Loucy (cell line): Measurements from ENCODE around the gene TSFM.

Source experiments
- H2AFZ ChIP-seq: fragments of 200-600 bp; sonication (generic); 2 replicates; pipeline ENCODE4 v1.6.0; 2016; ENCODE audit warnings: antibody characterized with exemption, mild to moderate bottlenecking, low read length, moderate library complexity
- H3F3A ChIP-seq: fragments of 200-600 bp; 2 replicates; pipeline ENCODE4 v1.6.0; 2016; ENCODE audit warnings: antibody characterized with exemption, low read depth, mild to moderate bottlenecking
- H3K27me3 ChIP-seq: fragments of 200-600 bp; sonication (generic); 2 replicates; pipeline ENCODE4 v1.6.1; 2014; ENCODE audit warnings: low read length, mild to moderate bottlenecking; ENCODE audit not compliant: insufficient read depth, poor library complexity, severe bottlenecking
- H3K36me3 ChIP-seq: fragments of 200-600 bp; sonication (generic); 2 replicates; pipeline ENCODE4 v1.6.1; 2016; ENCODE audit warnings: low read length; ENCODE audit not compliant: insufficient read depth
- H3K4me1 ChIP-seq: fragments of 200-600 bp; sonication (generic); 2 replicates; pipeline ENCODE4 v1.5.1; 2014; ENCODE audit warnings: low read length, mild to moderate bottlenecking; ENCODE audit not compliant: insufficient read depth, poor library complexity, severe bottlenecking
- H3K4me2 ChIP-seq: fragments of 200-600 bp; sonication (generic); 2 replicates; pipeline ENCODE4 v1.6.0; 2014; ENCODE audit warnings: antibody characterized with exemption, low read length, low read depth, mild to moderate bottlenecking; ENCODE audit not compliant: poor library complexity, severe bottlenecking
- H3K4me3 ChIP-seq: fragments of 200-600 bp; sonication (generic); 2 replicates; pipeline ENCODE4 v1.5.1; 2014; ENCODE audit warnings: low read length, mild to moderate bottlenecking, mixed read lengths; ENCODE audit not compliant: poor library complexity, severe bottlenecking
- H3K79me2 ChIP-seq: fragments of 200-600 bp; sonication (generic); 2 replicates; pipeline ENCODE4 v1.6.1; 2014; ENCODE audit warnings: low read length; ENCODE audit not compliant: insufficient read depth
- H3K9ac ChIP-seq: fragments of 200-600 bp; sonication (generic); 2 replicates; pipeline ENCODE4 v1.6.0; 2014; ENCODE audit warnings: mild to moderate bottlenecking, low read depth, low read length, moderate library complexity; ENCODE audit not compliant: poor library complexity, severe bottlenecking
- H3K9me2 ChIP-seq: fragments of 200-600 bp; sonication (generic); replicated peaks from 2 replicates; pipeline ENCODE4 v1.6.1; 2016; ENCODE audit warnings: low read depth, low read length, mixed read lengths
- H3K9me3 ChIP-seq: fragments of 200-600 bp; sonication (generic); 2 replicates; pipeline ENCODE4 v1.6.1; 2014; ENCODE audit warnings: mild to moderate bottlenecking, antibody characterized with exemption, low read length, low read depth; ENCODE audit not compliant: insufficient read depth
- H4K20me1 ChIP-seq: fragments of 200-600 bp; sonication (generic); 2 replicates; pipeline ENCODE4 v1.6.0; 2014; ENCODE audit warnings: antibody characterized with exemption, low read length, mild to moderate bottlenecking; ENCODE audit not compliant: insufficient read depth, poor library complexity, severe bottlenecking
- EZH2phosphoT487 ChIP-seq: fragments of 200-600 bp; IDR thresholded peaks from 2 replicates; pipeline ENCODE4 v1.6.1; 2018; ENCODE audit warnings: antibody characterized with exemption, mild to moderate bottlenecking, moderate library complexity, borderline replicate concordance
- TF ChIP-seq, protein P1 (sequence below): fragments of 200-600 bp; sonication (generic); conservative IDR thresholded peaks from 2 replicates; pipeline ENCODE4 v1.5.1; 2014; ENCODE audit warnings: mild to moderate bottlenecking, antibody characterized with exemption, low read length

Gene TSFM

DNA sequence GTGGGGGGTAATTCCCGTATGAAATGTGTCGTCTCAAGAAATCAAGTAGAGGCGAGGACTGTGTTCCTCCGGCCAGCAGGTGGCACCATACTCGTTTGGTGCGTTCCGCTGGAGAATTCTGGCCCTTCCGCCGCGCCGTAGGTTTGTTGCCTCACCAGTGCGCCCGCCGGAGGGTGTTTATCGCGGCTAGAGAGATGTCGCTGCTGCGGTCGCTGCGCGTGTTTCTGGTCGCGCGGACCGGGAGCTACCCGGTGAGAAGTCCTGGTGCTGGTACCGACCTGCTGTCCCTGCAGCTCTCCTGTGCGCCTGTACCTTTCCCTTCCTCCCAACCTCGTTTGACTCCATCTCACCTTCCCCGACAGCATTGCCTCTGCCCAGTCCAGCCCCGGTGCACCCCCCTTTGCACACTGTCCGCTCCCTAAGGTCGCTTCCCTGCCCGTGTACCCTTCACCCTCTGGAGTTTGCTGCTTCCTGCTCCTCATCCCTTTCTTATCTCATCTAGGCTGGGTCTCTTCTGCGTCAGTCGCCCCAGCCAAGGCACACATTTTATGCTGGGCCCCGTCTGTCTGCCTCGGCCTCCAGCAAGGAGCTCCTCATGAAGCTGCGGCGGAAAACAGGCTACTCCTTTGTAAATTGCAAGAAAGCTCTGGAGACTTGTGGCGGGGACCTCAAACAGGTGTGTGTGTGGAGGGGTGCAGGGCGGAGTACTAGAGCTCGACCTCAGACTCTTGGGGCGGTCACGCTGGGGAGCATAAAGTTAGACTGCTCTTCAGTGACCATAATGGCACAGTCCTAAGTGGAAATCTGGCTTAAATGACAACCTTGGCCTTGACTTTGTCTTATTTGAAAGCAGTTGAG is at the start of gene TSFM:
TSS of gene TSFM (plus strand) at position 180 of the 858 bp plus-strand sequence. CDS start at position 195, 15 bp downstream.
- H4K20me1 ChIP-seq: peaks cover 13% of the 10 kb centered on the region
- H3K9me2 ChIP-seq: no peaks in the 10 kb centered on the region
- H2AFZ ChIP-seq: peak within 1 kb of the TSS; percentile 49
- H3K36me3 ChIP-seq: peaks cover 21% of the 10 kb centered on the region; the same call in 1 of the 2 replicates
- H3K4me3 ChIP-seq: peak within 1 kb of the TSS; percentile 91
- TF ChIP-seq, protein P1, sequence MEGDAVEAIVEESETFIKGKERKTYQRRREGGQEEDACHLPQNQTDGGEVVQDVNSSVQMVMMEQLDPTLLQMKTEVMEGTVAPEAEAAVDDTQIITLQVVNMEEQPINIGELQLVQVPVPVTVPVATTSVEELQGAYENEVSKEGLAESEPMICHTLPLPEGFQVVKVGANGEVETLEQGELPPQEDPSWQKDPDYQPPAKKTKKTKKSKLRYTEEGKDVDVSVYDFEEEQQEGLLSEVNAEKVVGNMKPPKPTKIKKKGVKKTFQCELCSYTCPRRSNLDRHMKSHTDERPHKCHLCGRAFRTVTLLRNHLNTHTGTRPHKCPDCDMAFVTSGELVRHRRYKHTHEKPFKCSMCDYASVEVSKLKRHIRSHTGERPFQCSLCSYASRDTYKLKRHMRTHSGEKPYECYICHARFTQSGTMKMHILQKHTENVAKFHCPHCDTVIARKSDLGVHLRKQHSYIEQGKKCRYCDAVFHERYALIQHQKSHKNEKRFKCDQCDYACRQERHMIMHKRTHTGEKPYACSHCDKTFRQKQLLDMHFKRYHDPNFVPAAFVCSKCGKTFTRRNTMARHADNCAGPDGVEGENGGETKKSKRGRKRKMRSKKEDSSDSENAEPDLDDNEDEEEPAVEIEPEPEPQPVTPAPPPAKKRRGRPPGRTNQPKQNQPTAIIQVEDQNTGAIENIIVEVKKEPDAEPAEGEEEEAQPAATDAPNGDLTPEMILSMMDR: peak; percentile 93
- TF ChIP-seq EZH2phosphoT487: no peak
- H3K4me2 ChIP-seq: peak within 1 kb of the TSS; percentile 85
- H3K4me1 ChIP-seq: peaks cover 25% of the 10 kb centered on the region
- H3K9me3 ChIP-seq: no peaks in the 10 kb centered on the region
- no peaks in the 10 kb centered on the region for H3K27me3 ChIP-seq
- H3F3A ChIP-seq: no peaks in the 10 kb centered on the region
- peak within 1 kb of the TSS; percentile 85 for H3K9ac ChIP-seq
- H3K79me2 ChIP-seq: peaks cover 30% of the 10 kb centered on the region

DNA sequence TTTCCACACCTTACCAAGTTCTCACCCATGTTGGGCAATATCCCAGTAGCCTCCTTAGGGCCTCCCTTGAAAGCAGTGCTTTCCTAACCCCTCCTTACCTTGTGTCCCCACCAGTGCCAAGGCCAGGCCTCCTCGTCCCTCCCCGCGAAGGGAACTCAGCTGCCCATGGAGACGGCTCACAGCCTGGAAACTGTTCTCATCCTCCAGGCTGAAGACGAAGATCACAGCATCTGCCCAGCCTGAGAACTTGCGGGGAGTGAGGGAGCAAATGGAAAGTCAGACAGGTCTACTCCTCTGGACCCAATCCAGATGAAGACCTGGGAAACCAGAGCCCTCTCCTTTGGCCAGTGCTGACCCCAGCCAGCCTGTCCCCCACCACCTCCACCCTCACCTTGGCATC is 48.7 kb upstream of the TSFM start:
- peaks cover under 1% of the 10 kb centered on the region for H3K4me1 ChIP-seq
- H2AFZ ChIP-seq: no peak overlapping the region
- H3K27me3 ChIP-seq: no peaks in the 10 kb centered on the region
- peaks cover 41% of the 10 kb centered on the region for H3K79me2 ChIP-seq
- H3K36me3 ChIP-seq: peaks cover 59% of the 10 kb centered on the region; the same call in 1 of the 2 replicates
- H3F3A ChIP-seq: no peaks in the 10 kb centered on the region
- no peaks in the 10 kb centered on the region for H3K9me3 ChIP-seq
- TF ChIP-seq, protein P1: no peak
- TF ChIP-seq EZH2phosphoT487: no peak
- no peaks in the 10 kb centered on the region for H3K9me2 ChIP-seq
- H4K20me1 ChIP-seq: peaks cover 27% of the 10 kb centered on the region
- H3K4me3 ChIP-seq: no peak overlapping the region
- H3K9ac ChIP-seq: no peak overlapping the region
- H3K4me2 ChIP-seq: no peak overlapping the region

- peaks cover 48% of the 10 kb centered on the region for H3K79me2 ChIP-seq
- H3K9me3 ChIP-seq: no peaks in the 10 kb centered on the region
- no peaks in the 10 kb centered on the region for H3K27me3 ChIP-seq
- H3K4me2 ChIP-seq: no peak overlapping the region
- no peaks in the 10 kb centered on the region for H3K9me2 ChIP-seq
- H2AFZ ChIP-seq: no peak overlapping the region
- H4K20me1 ChIP-seq: peaks cover 34% of the 10 kb centered on the region
- H3F3A ChIP-seq: no peaks in the 10 kb centered on the region
- H3K36me3 ChIP-seq: peaks cover 56% of the 10 kb centered on the region; the same call in 1 of the 2 replicates
- TF ChIP-seq, protein P1: no peak
- TF ChIP-seq EZH2phosphoT487: no peak
- no peak overlapping the region for H3K9ac ChIP-seq
- peaks cover 8% of the 10 kb centered on the region for H3K4me1 ChIP-seq
- no peak overlapping the region for H3K4me3 ChIP-seq
Observed at GRCh38 chr12:57734591-57734990, 48.0 kb upstream of the TSFM start.
